Left forelimb (tissue), 1 donor: ENCODE measurements around the gene CDHR2.

Source experiments
- DNase-seq: peaks from one replicate; pipeline ENCODE4 v3.0.0-alpha.2; 2018; ENCODE audit warnings: low spot score

The CDHR2 gene

GRCh38 chr5:176529741-176530141 is 19.4 kb upstream of the CDHR2 start:
- no peak for DNase-seq

DNA sequence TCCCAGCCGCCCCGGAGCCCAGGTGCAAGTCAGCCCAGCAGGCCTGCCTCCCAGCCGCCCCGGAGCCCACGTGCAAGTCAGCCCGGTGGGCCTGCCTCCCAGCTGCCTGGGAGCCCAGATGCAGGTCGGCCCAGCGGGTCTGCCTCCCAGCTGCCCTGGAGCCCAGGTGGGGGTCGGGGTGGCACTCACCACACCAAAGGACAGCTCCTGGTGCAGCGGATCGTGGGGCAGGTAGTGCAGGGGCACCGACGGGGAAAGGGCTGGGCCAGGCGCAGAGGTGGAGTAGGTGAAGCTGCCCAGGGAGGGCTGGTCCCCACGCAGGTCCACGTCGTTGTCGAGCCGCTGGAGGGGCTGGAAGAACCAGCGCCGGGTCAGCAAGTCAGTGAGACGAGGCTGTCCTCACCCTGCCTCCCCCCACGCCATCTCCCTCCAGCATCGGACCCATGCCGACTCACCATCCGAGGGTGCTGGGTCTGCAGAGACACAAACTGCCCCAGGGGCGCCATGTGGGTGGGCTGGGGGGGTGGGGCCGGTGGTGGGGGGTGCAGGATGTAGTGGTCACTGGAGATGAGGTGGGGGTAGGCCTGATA is 18.7 kb upstream of the CDHR2 start:
- DNase-seq = no peak

GRCh38 chr5:176530983-176531901 is 17.9 kb upstream of the CDHR2 start:
- no peak for DNase-seq

DNA sequence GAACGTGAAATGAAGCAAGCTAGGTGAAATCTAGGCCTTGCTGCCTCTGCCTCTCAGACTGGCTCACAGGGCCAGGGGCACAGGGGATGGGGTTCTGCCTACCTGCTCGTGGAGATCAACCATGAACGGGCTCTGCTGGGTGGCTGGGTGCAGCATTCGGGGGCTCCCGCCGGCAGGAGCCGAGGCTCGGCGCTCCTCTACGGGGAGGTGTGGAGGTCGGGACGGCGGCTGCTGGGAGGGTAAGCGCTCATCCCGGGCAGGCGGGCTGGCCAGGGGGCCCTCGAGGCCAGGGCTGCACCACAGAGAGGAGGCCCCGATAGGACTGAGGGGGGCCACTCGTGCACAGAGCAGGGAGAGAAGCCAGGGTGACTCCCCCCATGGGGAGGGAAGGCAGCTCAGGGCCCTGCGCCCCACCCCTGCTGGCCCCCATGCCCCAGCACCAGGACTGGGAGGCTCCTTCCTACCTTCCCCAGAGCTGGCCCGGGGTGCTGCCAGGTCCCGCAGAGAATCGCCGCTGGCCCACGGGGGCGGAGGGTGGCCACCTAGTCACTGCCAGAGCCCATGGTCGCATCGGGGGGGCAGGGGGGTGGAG is 17.1 kb upstream of the CDHR2 start:
- DNase-seq = no peak

- no peak for DNase-seq
Measured at GRCh38 chr5:176532795-176533194, 16.3 kb upstream of the CDHR2 start.

GRCh38 chr5:176533390-176533789 is 15.8 kb upstream of the CDHR2 start:
- no peak for DNase-seq

DNA sequence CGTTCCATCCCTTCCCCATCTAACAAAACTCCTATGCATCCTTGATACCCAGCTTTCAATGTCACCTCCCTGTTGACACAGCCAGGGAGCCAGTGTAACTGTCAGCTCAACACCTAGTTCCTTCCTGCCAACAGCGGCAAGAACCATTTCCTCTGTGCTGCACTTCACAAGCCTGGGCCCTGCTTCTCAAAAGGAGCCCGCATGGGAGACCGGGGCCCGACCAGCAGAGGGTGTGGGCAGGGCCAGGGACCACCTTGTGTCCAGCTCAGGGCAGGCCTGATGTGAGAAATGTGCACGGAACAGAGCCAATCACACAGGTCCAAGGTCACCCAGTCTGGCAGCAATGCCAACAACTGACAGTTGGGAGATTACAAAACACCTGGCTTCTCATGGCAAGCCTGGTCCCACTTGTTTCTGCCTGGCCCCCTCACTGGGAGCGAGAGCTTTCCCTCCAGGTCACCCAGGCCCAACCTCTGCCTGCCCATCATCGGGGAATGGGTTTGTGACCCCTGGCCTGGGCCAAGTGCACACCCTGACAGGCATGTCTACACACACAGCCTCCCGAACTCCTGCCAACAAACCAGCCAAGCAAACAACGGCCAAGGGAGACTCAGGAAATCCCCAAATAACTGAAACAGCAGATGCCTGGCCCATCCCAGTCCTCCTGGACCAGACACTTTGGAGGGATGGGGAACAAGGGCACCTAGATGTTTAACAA is 15.1 kb upstream of the CDHR2 start:
- no peak for DNase-seq

DNA sequence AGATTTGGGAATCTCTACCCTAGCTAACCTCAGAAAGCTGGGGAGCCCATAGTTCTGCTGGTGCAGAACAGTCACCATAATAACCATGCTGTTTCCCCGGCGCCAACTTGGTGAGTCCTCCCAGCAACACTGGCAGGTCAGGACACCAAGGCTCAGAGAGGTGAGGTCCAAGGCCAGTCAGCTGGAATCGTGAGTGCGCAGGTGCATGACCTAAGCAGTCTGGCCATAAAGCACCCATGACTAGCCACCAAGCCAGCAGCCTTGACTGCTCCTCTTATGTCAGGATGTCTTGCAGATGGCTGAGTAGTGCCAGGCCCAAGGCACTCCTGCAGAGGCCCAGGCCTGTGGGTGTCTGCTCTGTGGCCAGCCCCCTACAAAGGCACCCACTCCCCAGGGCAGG is 14.5 kb upstream of the CDHR2 start:
- DNase-seq = no peak

DNA sequence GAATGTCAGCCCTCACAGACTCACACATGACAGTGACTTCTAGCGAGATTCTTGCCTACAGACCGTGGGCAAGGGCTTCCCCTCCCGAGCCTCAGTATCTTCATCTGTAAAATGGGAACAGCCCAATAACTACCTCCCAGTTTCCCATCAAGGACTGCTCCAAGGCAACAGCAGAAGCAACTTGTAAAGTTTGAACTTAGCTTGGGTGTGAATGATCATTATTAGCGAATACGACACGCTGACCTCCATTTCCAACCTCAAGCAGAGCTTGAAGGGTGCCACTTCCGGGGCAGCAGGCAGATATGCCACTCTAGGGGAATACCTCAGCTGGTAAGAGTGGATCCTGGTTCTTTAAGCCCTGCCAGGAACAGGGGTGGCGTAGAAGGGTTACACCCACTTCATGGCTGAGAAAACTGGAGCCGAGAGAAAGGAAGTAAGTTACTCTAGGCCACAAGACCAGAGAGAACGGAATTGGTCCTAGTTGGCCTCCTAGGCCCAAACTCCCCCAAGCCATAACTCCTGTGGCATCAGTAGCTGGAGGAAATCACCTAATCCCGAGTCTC is 14.0 kb upstream of the CDHR2 start:
- no peak for DNase-seq

DNA sequence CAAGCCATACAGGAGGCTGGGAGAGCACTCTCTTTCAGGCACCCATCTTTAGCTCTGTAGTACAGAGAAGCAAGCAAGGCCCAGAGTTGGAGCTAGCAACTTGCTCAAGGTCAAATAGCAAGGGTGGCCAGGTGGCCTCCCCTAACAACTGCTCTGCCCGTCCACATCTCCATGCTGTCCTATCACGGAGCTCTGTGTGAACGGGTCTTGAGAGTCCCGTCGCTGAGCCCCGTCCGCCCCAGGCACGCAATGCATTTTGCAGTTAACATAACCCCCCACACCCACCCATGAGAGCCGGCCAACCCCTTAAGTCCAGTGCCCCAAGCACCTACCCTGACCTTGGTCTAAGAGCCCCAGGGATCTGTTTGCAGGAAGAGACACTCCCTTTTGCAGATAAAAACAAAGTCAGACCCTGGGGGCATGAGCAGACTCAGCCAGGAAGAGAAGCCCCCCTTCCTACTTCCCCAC is 13.4 kb upstream of the CDHR2 start:
- DNase-seq = no peak

DNA sequence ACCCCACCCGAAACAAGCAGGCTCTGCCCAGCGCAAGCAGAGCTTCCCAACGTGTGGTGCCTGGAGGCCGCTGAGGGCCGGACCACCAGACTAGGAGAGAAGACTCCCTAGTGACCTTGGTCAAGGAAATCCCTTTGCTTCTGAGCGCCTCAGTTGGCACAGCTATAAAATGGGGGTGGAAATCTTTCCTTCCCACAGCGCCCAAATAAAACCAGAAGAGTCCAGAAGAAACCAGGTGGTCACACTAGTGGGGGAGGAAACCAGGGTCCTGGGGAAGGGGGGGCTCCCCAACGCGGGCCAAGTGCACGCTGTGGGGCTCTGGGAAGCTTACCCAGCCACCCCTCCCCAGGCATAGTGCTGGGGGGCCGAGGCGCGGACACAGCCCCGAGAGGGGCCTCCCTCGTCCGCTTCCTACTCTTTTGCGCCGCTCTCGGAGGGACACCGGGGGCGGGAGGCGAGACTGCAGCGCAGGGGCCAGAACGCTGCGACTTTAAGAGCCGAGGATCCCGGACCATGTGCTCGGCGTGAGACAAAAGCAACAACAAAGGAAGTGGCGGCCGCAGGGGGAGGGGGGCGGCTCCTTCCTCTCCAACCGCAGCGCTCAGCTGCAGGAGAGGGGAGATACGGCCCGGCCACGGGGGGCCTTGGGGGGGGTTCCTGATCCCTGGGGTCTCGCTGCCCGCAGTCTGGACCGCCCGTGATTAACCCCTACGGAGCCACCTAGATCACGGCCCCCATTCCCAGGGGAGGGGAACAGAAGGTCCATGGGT is 12.8 kb upstream of the CDHR2 start:
- DNase-seq = peak; percentile 85

- peak; percentile 99 for DNase-seq
Measured at GRCh38 chr5:176536902-176537553, 12.1 kb upstream of the CDHR2 start, which contains the start of gene RNF44. Gene RNF44, minus strand, starts transcription at chr5:176537402. Its CDS starts 4,930 bp downstream, at chr5:176532472.

- peak; percentile 95 for DNase-seq
Measured at GRCh38 chr5:176537554-176538229, 11.4 kb upstream of the CDHR2 start.

- no peak for DNase-seq
Measured at GRCh38 chr5:176538230-176538988, 10.7 kb upstream of the CDHR2 start.

DNA sequence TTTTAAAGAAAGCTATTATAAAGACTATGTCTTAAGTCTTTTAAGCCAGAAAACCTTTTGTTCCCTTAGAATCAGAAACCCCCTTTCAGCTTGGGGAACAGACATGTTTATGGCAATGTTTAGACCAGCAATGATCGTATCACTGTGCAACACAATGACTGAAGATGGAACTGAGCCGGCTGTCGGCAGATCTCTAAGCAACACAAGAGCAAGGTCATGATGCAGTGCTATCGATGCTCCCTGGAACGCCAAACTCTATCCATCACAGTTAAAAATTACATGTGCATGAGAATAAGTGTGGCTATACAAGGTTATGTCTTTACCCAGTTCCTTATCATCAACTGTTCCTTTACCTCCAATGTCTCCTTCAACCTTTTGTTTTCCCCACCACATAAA is 10.2 kb upstream of the CDHR2 start:
- no peak for DNase-seq

GRCh38 chr5:176540476-176540899 is 8.7 kb upstream of the CDHR2 start:
- DNase-seq = no peak

GRCh38 chr5:176540956-176541337 is 8.2 kb upstream of the CDHR2 start:
- DNase-seq = no peak

DNA sequence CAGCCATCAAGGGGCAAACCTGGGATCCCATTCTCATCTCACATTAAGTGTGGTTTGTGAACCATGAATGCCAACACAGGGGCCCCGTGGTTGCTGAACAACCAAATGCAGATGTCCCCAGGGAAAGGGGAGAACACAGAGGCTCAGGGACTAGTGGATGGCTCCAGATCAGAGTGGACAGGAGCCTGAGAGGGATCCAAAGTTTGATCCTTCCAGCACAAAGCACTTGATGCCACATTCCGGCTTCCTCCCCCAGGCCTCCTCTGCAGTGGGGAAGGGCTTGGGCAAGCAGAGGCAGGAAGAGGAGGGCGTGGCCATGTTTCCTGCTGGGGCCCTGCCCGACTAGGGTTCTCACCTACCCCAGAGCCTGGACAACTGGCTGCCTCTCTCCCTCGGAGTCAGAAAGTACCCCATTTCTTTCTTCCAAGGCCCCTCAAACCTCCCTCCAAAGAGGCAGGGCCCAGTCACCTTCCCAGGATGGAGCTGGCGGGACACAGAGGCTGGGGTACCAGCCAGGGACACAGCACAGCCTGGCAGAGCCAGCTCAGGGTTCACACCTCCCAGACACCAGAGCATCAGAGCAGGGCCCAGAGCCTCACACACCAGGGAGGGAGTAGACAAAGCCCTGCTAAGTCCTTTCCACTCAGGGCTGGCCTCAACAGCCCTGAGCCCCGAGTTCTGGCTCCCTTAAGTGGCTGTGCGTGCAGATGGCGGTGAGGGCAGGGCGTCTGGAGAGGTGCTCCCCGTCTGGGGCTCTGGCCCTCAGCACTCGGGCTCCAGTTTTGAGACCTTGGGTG is 7.6 kb upstream of the CDHR2 start:
- no peak for DNase-seq
